Esophagus muscularis mucosa (tissue), 3 donors: ENCODE results near the gene ITM2C.

Source experiments
- CTCF ChIP-seq, 3 experiments: fragments of 200-600 bp in 2 of 3; fragments of 450-650 bp in 1 of 3; sonication (generic) in 2 of 3; IDR thresholded peaks; one replicate each; pipeline ENCODE4 v1.5.1; 2017 to 2019; ENCODE audit warnings: antibody characterized with exemption in 3 of 3, mild to moderate bottlenecking in 2 of 3, moderate library complexity in 1 of 3
- POLR2A ChIP-seq: fragments of 450-650 bp; IDR thresholded peaks from one replicate; pipeline ENCODE4 v1.6.1; 2017; ENCODE audit warnings: antibody characterized with exemption, moderate library complexity, mild to moderate bottlenecking, low read depth

GRCh38 chr2:230899786-230900185, 35.0 kb downstream of the ITM2C start:
- TF ChIP-seq POLR2A (no peak), CTCF (IDR thresholded peaks at IDR 0.05) (no peak)
